Colonic mucosa (tissue), 4 donors: ENCODE results near the gene KCTD11. TPM values are rescaled to one million over a fixed set of nuclear protein-coding genes. Genes with fewer than 3 reads are reported as not detected.

Experiments used
- DNase-seq: peaks from one replicate; pipeline ENCODE4 v3.0.0-alpha.2; 2020
- H3K27ac ChIP-seq: fragments of 200-600 bp; one replicate; pipeline ENCODE4 v1.8.0; 2021
- H3K27me3 ChIP-seq: fragments of 200-600 bp; one replicate; pipeline ENCODE4 v1.8.0; 2021
- H3K36me3 ChIP-seq: fragments of 200-600 bp; one replicate; pipeline ENCODE4 v1.8.0; 2021
- H3K4me1 ChIP-seq: fragments of 200-600 bp; one replicate; pipeline ENCODE4 v1.8.0; 2021; ENCODE audit warnings: mild to moderate bottlenecking
- H3K4me3 ChIP-seq: fragments of 200-600 bp; one replicate; pipeline ENCODE4 v1.8.0; 2021
- H3K9ac ChIP-seq, 2 donors: one replicate each; pipeline ENCODE4 v1.7.0; 2013; ENCODE audit warnings: control low read depth in 2 of 2, low read depth in 2 of 2, low read length in 2 of 2
- H3K9me3 ChIP-seq: fragments of 200-600 bp; one replicate; pipeline ENCODE4 v1.8.0; 2021
- CTCF ChIP-seq: fragments of 200-600 bp; IDR thresholded peaks from one replicate; pipeline ENCODE4 v1.8.0; 2022; ENCODE audit warnings: antibody characterized with exemption, mild to moderate bottlenecking
- intact Hi-C: fragments of 100-400 bp; cut with DNase I; formaldehyde crosslinking; loops from one replicate; pipeline ENCODE4 v1.14.1; 2022
- total RNA-seq, 2 donors: library from RNA; stranded (reverse); fragmentation: NEBNext Ultra II Directional in 1 of 2; extraction: Animal tissue kit (Norgen Biotek cat#: 25700) in 1 of 2; gene quantifications; one replicate each; pipeline ENCODE4 v1.2.1, GENCODE V29; 2021
- donor health status: healthy.
- donor health status: DM: no; HTN: no; CAD: no.
- donor health status: DM: no; HTN: no; CAD: no.

KCTD11 gene
- total RNA-seq, 2 donors from 2014 or later: 5.6 to 12.6 TPM

GRCh38 chr17:7308625-7309433, 43.1 kb upstream of the KCTD11 start:
- DNase-seq: peak; percentile 94
- Histone ChIP-seq H3K27ac (peak overlapping the region; percentile 92), H3K4me1 (peaks cover 11% of the 10 kb centered on the region), H3K4me3 (peak overlapping the region; percentile 74), H3K27me3 (no peaks in the 10 kb centered on the region), H3K9me3 (no peaks in the 10 kb centered on the region), H3K9ac (peak overlapping the region; percentile 79 to 98), H3K36me3 (peaks cover 29% of the 10 kb centered on the region)
- intact Hi-C loops: no loop called here
- TF ChIP-seq CTCF: no peak

GRCh38 chr17:7309628-7310027, 42.3 kb upstream of the KCTD11 start:
- no peak for TF ChIP-seq CTCF
- no peaks in the 10 kb centered on the region for H3K27me3 ChIP-seq
- peak overlapping the region; percentile 92 for H3K27ac ChIP-seq
- intact Hi-C loops: no loop called here
- peak overlapping the region in 1 of 2 donors; percentile 79 for H3K9ac ChIP-seq
- no peaks in the 10 kb centered on the region for H3K9me3 ChIP-seq
- DNase-seq: no peak
- peaks cover 16% of the 10 kb centered on the region for H3K4me1 ChIP-seq
- no peak overlapping the region for H3K4me3 ChIP-seq
- peaks cover 30% of the 10 kb centered on the region for H3K36me3 ChIP-seq

- TF ChIP-seq CTCF: no peak
- Histone ChIP-seq H3K27me3 (no peaks in the 10 kb centered on the region), H3K36me3 (peaks cover 30% of the 10 kb centered on the region), H3K4me3 (no peak overlapping the region), H3K9me3 (no peaks in the 10 kb centered on the region), H3K27ac (no peak overlapping the region), H3K4me1 (peaks cover 20% of the 10 kb centered on the region), H3K9ac (no peak overlapping the region)
- DNase-seq: no peak
- intact Hi-C loops: no loop called here
These were observed 40.8 kb upstream of the KCTD11 start for GRCh38 chr17:7311110-7311705.

GRCh38 chr17:7312432-7313087, 39.4 kb upstream of the KCTD11 start:
- no peak for TF ChIP-seq CTCF
- H3K27ac ChIP-seq: no peak overlapping the region
- H3K4me3 ChIP-seq: no peak overlapping the region
- intact Hi-C loops: no loop called here
- no peaks in the 10 kb centered on the region for H3K27me3 ChIP-seq
- DNase-seq: no peak
- H3K4me1 ChIP-seq: peaks cover 20% of the 10 kb centered on the region
- H3K36me3 ChIP-seq: peaks cover 30% of the 10 kb centered on the region
- H3K9me3 ChIP-seq: no peaks in the 10 kb centered on the region
- peak overlapping the region in 1 of 2 donors; percentile 23 for H3K9ac ChIP-seq

GRCh38 chr17:7313088-7313889, 38.7 kb upstream of the KCTD11 start:
- no peak for TF ChIP-seq CTCF
- Histone ChIP-seq H3K4me3 (no peak overlapping the region), H3K36me3 (peaks cover 30% of the 10 kb centered on the region), H3K9me3 (no peaks in the 10 kb centered on the region), H3K9ac (no peak overlapping the region), H3K4me1 (peaks cover 20% of the 10 kb centered on the region), H3K27ac (no peak overlapping the region), H3K27me3 (no peaks in the 10 kb centered on the region)
- no peak for DNase-seq
- intact Hi-C loops: no loop called here
